T-cell (primary cell): ENCODE measurements around the gene ELL2. TPM values are rescaled to one million over a fixed set of nuclear protein-coding genes. Genes with fewer than 3 reads are reported as not detected.

ENCODE experiments used
- ATAC-seq, 4 experiments: fragments of 200-7000 bp in 3 of 4; fragments of 150-1000 bp in 1 of 4; cut with Tn5 transposase; replicated peaks in 1 of 4; 1 replicate in 3 of 4; 2 replicates in 1 of 4; pipeline ENCODE4 v1.10.0; 2021; ENCODE audit warnings: moderate library complexity in 3 of 4, mild to moderate bottlenecking in 2 of 4, moderate number of reproducible peaks in 1 of 4
- CTCF ChIA-PET, 2 donors: fragments of 300-600 bp; sonication (Branson Sonifier 250); formaldehyde crosslinking; loops; one replicate each; lab custom pipeline; 2022; ENCODE audit warnings: antibody characterized with exemption in 2 of 2; lab: Charles Lee
- POLR2A ChIA-PET, 2 donors: fragments of 300-600 bp; sonication (Branson Sonifier 250); formaldehyde crosslinking; loops; one replicate each; lab custom pipeline; 2022; ENCODE audit warnings: antibody characterized with exemption in 2 of 2; lab: Charles Lee
- DNase-seq, 35 experiments: peaks; one replicate each; pipeline versions ENCODE4 v3.0.0 to v3.0.0-alpha.2; 2013 to 2023
- H3K27ac ChIP-seq: one replicate; pipeline ENCODE4 v1.5.1; 2013; ENCODE audit warnings: low read length
- H3K27me3 ChIP-seq, 2 experiments: replicated peaks in 1 of 2; 1 replicate in 1 of 2; 2 replicates in 1 of 2; pipeline versions ENCODE4 v1.6.1 to v1.7.0; 2013; ENCODE audit warnings: low read length in 1 of 2, mixed read lengths in 1 of 2; ENCODE audit not compliant: control insufficient read depth in 2 of 2, insufficient read depth in 2 of 2; ENCODE audit errors: extremely low read depth in 1 of 2
- H3K36me3 ChIP-seq, 2 donors: 1 replicate in 1 of 2; 2 replicates in 1 of 2; pipeline versions ENCODE4 v1.6.1 to v1.7.0; 2013; ENCODE audit warnings: low read length in 1 of 2; ENCODE audit not compliant: control insufficient read depth in 2 of 2, insufficient read depth in 1 of 2; ENCODE audit errors: extremely low read depth in 1 of 2
- H3K4me1 ChIP-seq, 2 experiments: 1 replicate in 1 of 2; 2 replicates in 1 of 2; pipeline versions ENCODE4 v1.6.1 to v1.7.0; 2013; ENCODE audit warnings: low read length in 2 of 2, mixed read lengths in 1 of 2; ENCODE audit not compliant: insufficient read depth in 2 of 2, control insufficient read depth in 1 of 2; ENCODE audit errors: extremely low read depth in 1 of 2
- H3K4me3 ChIP-seq, 2 donors: 1 replicate in 1 of 2; 2 replicates in 1 of 2; pipeline versions ENCODE4 v1.5.1 to v1.7.0; 2013; ENCODE audit warnings: mild to moderate bottlenecking in 2 of 2, low read length in 1 of 2, moderate library complexity in 1 of 2; ENCODE audit not compliant: control insufficient read depth in 1 of 2; ENCODE audit errors: extremely low read depth in 1 of 2
- H3K9me3 ChIP-seq: 2 replicates; pipeline ENCODE4 v1.7.0; 2013
- H3K27ac Mint-ChIP-seq, 2 donors: one replicate each; pipeline ENCODE4 v1.8.0; 2020 to 2021; ENCODE audit warnings: mild to moderate bottlenecking in 2 of 2, mixed read lengths in 2 of 2
- H3K27me3 Mint-ChIP-seq, 2 donors: one replicate each; pipeline ENCODE4 v1.8.0; 2021 to 2022; ENCODE audit warnings: mixed read lengths in 2 of 2
- H3K36me3 Mint-ChIP-seq: one replicate; pipeline ENCODE4 v1.8.0; 2021; ENCODE audit warnings: mixed read lengths
- H3K4me1 Mint-ChIP-seq, 3 donors: one replicate each; pipeline ENCODE4 v1.8.0; 2020 to 2022; ENCODE audit warnings: mixed read lengths in 3 of 3, mild to moderate bottlenecking in 1 of 3
- H3K4me3 Mint-ChIP-seq, 3 donors: one replicate each; pipeline ENCODE4 v1.8.0; 2020 to 2022; ENCODE audit warnings: mild to moderate bottlenecking in 3 of 3, mixed read lengths in 3 of 3, moderate library complexity in 3 of 3
- H3K9me3 Mint-ChIP-seq, 3 donors: one replicate each; pipeline ENCODE4 v1.8.0; 2020 to 2022; ENCODE audit warnings: mixed read lengths in 3 of 3
- WGBS: methylation state at CpG from one replicate; pipeline ENCODE4 v1.1.5; 2013; ENCODE audit warnings: missing lambda C conversion rate; ENCODE audit not compliant: insufficient coverage; 5-methylcytosine and 5-hydroxymethylcytosine counted together
- total RNA-seq, 35 experiments: library from RNA in 6 of 35; stranded (reverse) in 6 of 35; fragments of 120-200 nt in 1 of 35; gene quantifications; one replicate each; pipeline versions ENCODE4 v1.2.1 to v1.2.4 and lab custom pipeline; 2013 to 2026

The ELL2 gene
- total RNA-seq, 5 donors from 2014 or later (not counting 1 experiment from before 2014, with no cell fraction given): 10.3 to 57.8 (median 11.3) TPM

GRCh38 chr5:95921501-95921900 lies 40.1 kb downstream of the ELL2 start:
- CTCF ChIA-PET: no interaction called here
- Histone ChIP-seq H3K36me3 (no peaks in the 10 kb centered on the region), H3K9me3 (no peaks in the 10 kb centered on the region), H3K27ac (no peak overlapping the region), H3K4me1 (peaks cover 0 to under 1% of the 10 kb centered on the region in 2 experiments), H3K4me3 (no peak overlapping the region), H3K27me3 (no peaks in the 10 kb centered on the region)
- peaks cover 4% of the 10 kb centered on the region for H3K36me3 Mint-ChIP-seq
- H3K9me3 Mint-ChIP-seq: no peaks in the 10 kb centered on the region
- POLR2A ChIA-PET: interaction anchor here in 1 of 2 donors (0.7 kb wide), 1 partner anchor 29 kb away, joined by 4 read pairs; no protein-coding TSS in a partner anchor
- no peak overlapping the region for H3K4me3 Mint-ChIP-seq
- no CpG with 5 or more reads among the region's 3 CpGs for WGBS
- H3K27me3 Mint-ChIP-seq: no peaks in the 10 kb centered on the region
- ATAC-seq (peak in 1 of 4 experiments; percentile 8), DNase-seq (no peak)
- H3K4me1 Mint-ChIP-seq: peaks cover 3 to 5% (median 5%) of the 10 kb centered on the region in 3 donors
- no peak overlapping the region for H3K27ac Mint-ChIP-seq

GRCh38 chr5:95920822-95921221 lies 40.8 kb downstream of the ELL2 start:
- ChIA-PET CTCF (no interaction called here), POLR2A (no interaction called here)
- H3K27me3 Mint-ChIP-seq: no peaks in the 10 kb centered on the region
- Histone ChIP-seq H3K27ac (no peak overlapping the region), H3K27me3 (no peaks in the 10 kb centered on the region), H3K4me1 (peaks cover 0 to 3% of the 10 kb centered on the region in 2 experiments), H3K36me3 (no peaks in the 10 kb centered on the region), H3K4me3 (no peak overlapping the region), H3K9me3 (no peaks in the 10 kb centered on the region)
- H3K4me1 Mint-ChIP-seq: peaks cover 8 to 12% (median 8%) of the 10 kb centered on the region in 3 donors
- WGBS: 90% methylated on average over 1 of the region's 1 CpG
- H3K9me3 Mint-ChIP-seq: no peaks in the 10 kb centered on the region
- no peak overlapping the region for H3K27ac Mint-ChIP-seq
- peaks cover 11% of the 10 kb centered on the region for H3K36me3 Mint-ChIP-seq
- H3K4me3 Mint-ChIP-seq: no peak overlapping the region
- DNase-seq (no peak), ATAC-seq (no peak)

- H3K4me3 ChIP-seq: no peak overlapping the region
- Mint-ChIP-seq H3K27me3 (no peaks in the 10 kb centered on the region), H3K36me3 (peaks cover 16% of the 10 kb centered on the region), H3K4me3 (no peak overlapping the region), H3K4me1 (peaks cover 8 to 18% (median 8%) of the 10 kb centered on the region in 3 donors), H3K27ac (no peak overlapping the region), H3K9me3 (no peaks in the 10 kb centered on the region)
- H3K27me3 ChIP-seq: no peaks in the 10 kb centered on the region
- no peaks in the 10 kb centered on the region for H3K9me3 ChIP-seq
- ATAC-seq (no peak), DNase-seq (no peak)
- H3K27ac ChIP-seq: no peak overlapping the region
- CTCF ChIA-PET: interaction anchor here in 1 of 2 donors (0.6 kb wide), 1 partner anchor 65 kb away, joined by 3 read pairs; no protein-coding TSS in a partner anchor
- H3K36me3 ChIP-seq: no peaks in the 10 kb centered on the region
- no CpG with 5 or more reads among the region's 2 CpGs for WGBS
- peaks cover 0 to 3% of the 10 kb centered on the region in 2 experiments for H3K4me1 ChIP-seq
- POLR2A ChIA-PET: no interaction called here
Observed at GRCh38 chr5:95919658-95920057, 42.0 kb downstream of the ELL2 start.

GRCh38 chr5:95918421-95919006 lies 43.1 kb downstream of the ELL2 start:
- WGBS: no CpG with 5 or more reads among the region's 3 CpGs
- no peaks in the 10 kb centered on the region for H3K36me3 ChIP-seq
- peaks cover 0 to 3% of the 10 kb centered on the region in 2 experiments for H3K4me1 ChIP-seq
- Mint-ChIP-seq H3K27ac (no peak overlapping the region), H3K9me3 (no peaks in the 10 kb centered on the region), H3K27me3 (no peaks in the 10 kb centered on the region), H3K4me3 (no peak overlapping the region), H3K36me3 (peaks cover 14% of the 10 kb centered on the region), H3K4me1 (peaks cover 7 to 18% (median 8%) of the 10 kb centered on the region in 3 donors)
- POLR2A ChIA-PET: interaction anchor here in 1 of 2 donors (1.4 kb wide), 1 partner anchor 10 kb away, joined by 5 read pairs; no protein-coding TSS in a partner anchor
- DNase-seq (no peak), ATAC-seq (no peak)
- no peaks in the 10 kb centered on the region for H3K27me3 ChIP-seq
- H3K27ac ChIP-seq: no peak overlapping the region
- CTCF ChIA-PET: interaction anchor here in 1 of 2 donors (0.8 kb wide), 1 partner anchor 226 kb away, joined by 3 read pairs; no protein-coding TSS in a partner anchor
- H3K4me3 ChIP-seq: no peak overlapping the region
- H3K9me3 ChIP-seq: no peaks in the 10 kb centered on the region

GRCh38 chr5:95917207-95917606 lies 44.4 kb downstream of the ELL2 start:
- no peak for DNase-seq
- Mint-ChIP-seq H3K27me3 (no peaks in the 10 kb centered on the region), H3K27ac (no peak overlapping the region), H3K36me3 (peaks cover 25% of the 10 kb centered on the region), H3K4me1 (peaks cover 7 to 18% (median 8%) of the 10 kb centered on the region in 3 donors), H3K9me3 (no peaks in the 10 kb centered on the region), H3K4me3 (no peak overlapping the region)
- no peak for ATAC-seq
- ChIA-PET CTCF (interaction anchor here in 1 of 2 donors (0.6 to 0.7 kb wide), 2 partner anchors 71 to 277 kb away, joined by 3 read pairs; no protein-coding TSS in a partner anchor), POLR2A (interaction anchor here in 1 of 2 donors (0.6 to 1.4 kb wide), 2 partner anchors 9 to 40 kb away, joined by 3 to 5 read pairs; no protein-coding TSS in a partner anchor)
- Histone ChIP-seq H3K9me3 (no peaks in the 10 kb centered on the region), H3K27ac (no peak overlapping the region), H3K27me3 (no peaks in the 10 kb centered on the region), H3K4me3 (no peak overlapping the region), H3K36me3 (no peaks in the 10 kb centered on the region), H3K4me1 (peaks cover 0 to 3% of the 10 kb centered on the region in 2 experiments)

GRCh38 chr5:95916687-95917085 lies 45.0 kb downstream of the ELL2 start:
- ChIA-PET CTCF (interaction anchor here in 1 of 2 donors (0.7 kb wide), 1 partner anchor 277 kb away, joined by 3 read pairs; no protein-coding TSS in a partner anchor), POLR2A (interaction anchor here in 1 of 2 donors (0.6 kb wide), 1 partner anchor 41 kb away, joined by 3 read pairs; no protein-coding TSS in a partner anchor)
- ATAC-seq (no peak), DNase-seq (no peak)
- no peak overlapping the region for H3K27ac ChIP-seq
- Mint-ChIP-seq H3K27ac (no peak overlapping the region), H3K27me3 (no peaks in the 10 kb centered on the region), H3K9me3 (no peaks in the 10 kb centered on the region), H3K36me3 (peaks cover 30% of the 10 kb centered on the region), H3K4me1 (peaks cover 7 to 18% (median 8%) of the 10 kb centered on the region in 3 donors), H3K4me3 (no peak overlapping the region)
- no peaks in the 10 kb centered on the region for H3K27me3 ChIP-seq
- no peaks in the 10 kb centered on the region for H3K9me3 ChIP-seq
- H3K4me3 ChIP-seq: no peak overlapping the region
- peaks cover 0 to 3% of the 10 kb centered on the region in 2 experiments for H3K4me1 ChIP-seq
- H3K36me3 ChIP-seq: no peaks in the 10 kb centered on the region
- no CpG with 5 or more reads among the region's 4 CpGs for WGBS
